Midbrain (tissue), 1 donor: Measurements from ENCODE around the gene ZNF620.
"Not testable (repeated sequence)": the region's sequence is repeated elsewhere in the genome, so short reads cannot be mapped to it uniquely, and the experiment has no call there.

Experiments
- DNase-seq: peaks from one replicate; lab custom pipeline; 2025; lab: John Stamatoyannopoulos, UW

The ZNF620 gene

DNA sequence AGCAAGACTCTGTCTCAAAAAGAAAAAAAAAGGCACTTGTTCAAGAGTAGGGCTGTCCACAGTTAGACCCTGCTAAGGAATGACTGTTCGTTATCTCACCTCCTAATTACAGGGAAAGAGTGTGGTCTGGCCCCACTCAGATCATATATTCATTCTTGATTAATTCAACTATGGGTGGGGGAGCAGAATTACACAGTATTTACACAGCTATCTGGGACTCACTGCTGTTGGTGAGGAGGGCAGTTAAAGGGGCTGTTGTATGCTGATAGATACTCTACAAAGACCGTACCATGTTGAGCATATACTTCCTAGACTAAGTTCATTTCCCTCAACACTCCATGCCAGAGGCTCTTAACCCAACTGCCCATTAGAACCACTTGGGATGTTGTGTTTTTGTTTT is 3.8 kb upstream of the ZNF620 start:
- no peak for DNase-seq

DNA sequence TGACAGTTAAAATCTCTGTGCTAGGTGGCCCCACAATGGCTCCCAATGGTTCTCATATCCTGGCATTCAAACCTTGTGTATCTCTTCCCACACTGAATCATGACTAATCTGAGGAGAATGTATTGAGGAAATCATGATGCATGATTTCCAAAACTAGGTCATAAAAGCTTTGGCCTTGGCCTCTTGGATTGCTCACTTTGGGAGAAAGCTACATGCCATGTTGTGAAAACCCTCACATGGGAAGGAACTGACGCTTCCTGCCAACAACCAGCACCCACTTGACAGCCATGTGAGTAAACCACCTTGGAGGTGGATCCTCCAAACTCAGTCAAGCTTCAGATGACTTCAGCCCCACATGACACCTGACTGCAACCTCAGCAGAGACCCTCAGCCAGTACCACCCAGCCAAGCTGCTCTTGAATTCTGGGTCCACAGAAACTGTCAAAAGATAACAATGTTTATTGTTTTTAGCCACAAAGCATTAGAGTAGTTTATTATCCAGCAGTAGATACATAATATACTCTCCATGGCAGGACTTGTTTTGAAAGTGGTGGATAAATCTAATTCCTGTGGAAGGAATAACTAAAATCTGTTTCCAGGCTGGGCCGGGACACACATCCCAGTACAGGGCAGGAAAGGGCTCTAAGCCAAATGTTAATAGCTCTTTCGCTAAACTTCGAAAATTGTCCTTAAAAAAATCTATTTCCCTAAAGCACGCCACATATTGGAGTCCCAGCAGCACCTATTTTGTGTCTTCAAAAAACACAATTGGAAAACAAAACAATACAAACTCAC is 1.0 kb upstream of the ZNF620 start:
- no peak for DNase-seq

DNA sequence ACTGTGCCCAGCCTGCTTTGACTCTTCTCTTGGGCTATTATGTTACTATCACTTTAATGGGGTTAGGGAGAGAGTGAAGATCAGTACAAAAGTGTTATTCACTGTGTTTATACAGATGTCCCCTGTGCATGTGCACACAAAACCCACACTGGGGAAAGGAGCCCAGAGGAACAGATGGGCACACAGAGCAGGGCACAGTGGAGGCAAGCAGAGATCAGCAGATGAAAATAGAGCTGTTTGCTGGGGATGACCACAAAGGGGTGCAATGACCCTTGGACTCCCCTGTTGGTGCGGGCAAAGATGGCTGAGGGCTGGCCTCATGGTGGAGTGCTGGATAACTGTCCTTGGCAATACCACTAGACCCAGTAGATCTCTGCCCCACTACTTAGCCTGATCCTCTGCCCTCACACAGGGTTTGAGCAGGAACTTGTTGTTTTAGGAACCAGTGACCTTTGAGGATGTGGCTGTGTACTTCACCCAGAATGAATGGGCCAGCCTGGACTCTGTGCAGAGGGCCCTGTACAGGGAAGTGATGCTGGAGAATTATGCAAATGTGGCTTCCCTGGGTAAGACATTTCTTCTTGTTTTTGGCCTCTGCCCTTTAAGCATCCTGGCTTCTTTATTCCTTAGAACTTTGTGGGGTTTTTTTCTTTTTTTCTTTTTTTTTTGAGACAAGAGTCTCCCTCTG is 5.3 kb downstream of the ZNF620 start:
- no peak for DNase-seq

DNA sequence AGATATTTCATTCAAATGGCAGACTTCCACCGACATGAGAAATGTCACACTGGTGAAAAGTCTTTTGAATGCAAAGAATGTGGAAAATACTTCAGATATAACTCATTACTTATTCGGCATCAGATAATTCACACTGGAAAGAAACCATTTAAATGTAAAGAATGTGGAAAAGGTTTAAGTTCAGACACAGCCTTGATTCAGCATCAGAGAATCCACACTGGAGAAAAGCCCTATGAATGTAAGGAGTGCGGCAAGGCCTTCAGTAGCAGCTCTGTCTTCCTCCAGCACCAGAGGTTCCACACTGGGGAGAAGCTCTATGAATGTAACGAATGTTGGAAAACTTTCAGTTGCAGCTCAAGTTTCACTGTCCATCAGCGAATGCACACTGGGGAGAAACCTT is 10.4 kb downstream of the ZNF620 start:
- DNase-seq, result no peak

DNA sequence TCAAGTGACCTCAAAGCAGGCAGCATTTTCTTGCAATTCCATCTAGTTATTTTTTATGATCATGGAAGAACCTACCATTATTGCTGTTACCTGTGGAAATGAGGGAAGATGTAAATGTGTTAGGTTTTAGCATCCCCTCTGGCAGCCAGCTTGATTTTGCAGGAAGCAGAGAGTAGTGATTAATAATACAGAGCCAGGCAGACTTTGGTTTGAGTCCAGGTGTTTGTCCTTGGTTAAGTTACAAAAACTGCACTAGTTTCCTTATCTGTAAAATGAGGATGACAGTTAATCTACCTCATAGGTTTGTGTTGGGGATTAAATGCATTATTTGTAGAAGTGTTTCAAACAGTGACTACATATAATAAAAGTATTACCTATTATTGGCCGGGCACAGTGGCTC is 12.2 kb downstream of the ZNF620 start:
- DNase-seq, result no peak

DNA sequence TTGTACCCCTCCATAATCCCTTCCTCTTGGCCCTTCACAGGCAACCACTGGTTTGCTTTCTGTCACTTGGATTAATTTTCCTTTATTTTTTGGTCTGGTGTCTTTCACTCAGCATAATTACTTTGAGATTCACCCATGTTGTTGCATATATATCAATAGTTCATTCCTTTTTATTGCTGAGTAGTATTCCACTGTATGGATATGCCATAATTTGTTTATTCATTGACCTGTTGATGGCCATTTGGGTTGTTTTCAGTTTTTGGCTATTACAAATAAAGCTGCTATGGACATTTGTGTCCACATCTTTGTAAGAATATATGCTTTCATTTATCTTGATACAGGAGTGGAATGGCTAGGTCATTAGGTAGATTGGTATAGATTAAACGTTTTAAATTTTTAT is 13.0 kb downstream of the ZNF620 start:
- no peak for DNase-seq

DNA sequence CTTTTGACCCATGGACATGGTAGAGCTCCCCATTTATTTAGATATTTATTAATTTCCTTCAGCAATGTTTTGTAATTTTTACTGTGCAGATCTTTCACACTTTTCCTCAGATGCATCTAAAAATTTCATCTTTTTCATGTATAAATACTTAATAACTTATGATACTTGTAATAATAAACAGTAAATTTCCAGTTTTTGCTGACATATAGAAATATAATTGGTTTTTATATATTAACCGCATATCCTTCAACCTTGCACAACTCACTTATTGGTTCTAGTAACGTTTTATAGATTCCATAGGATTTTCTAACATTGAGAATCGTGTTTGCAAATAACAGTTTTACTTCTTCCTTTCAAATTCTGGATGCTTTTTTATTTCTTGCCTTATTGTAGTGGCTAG is 15.4 kb downstream of the ZNF620 start:
- no peak for DNase-seq

DNA sequence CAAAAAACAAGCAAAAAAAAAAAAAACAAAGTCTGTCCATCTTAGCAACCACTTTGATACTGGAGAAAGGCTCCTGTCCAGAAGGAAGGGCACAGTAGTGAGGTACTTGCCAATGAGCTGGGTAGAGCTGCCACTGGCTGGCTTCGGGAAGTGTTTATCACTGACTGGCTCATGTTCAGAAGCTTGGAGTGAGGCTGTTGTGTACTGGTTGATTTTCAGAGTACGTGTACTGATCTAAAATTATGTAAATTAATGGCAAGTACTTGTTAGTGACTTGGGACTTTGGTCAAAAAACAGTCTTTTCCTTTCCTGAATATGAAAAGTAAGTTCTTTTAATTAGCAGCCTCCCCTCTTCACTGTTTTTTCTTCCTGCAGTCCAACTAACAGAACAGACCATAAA is 17.9 kb downstream of the ZNF620 start:
- DNase-seq, result no peak

DNA sequence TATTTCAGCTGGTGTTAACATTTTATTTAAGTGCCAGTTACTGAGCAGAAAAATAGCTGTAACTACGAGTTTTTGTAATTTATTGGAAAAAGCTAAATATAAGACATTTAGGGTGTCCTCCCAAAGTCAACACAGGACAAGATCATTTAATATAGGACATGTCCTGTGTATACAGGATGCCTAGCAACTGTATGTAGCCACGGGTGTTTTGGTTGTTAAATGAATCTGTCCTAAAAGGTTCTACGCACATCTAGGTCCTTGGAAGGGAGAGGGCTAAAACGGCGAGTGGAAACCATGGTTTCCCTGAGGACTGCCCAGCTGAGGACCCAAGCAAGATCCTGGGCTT is 18.4 kb downstream of the ZNF620 start:
- DNase-seq, result peak; percentile 12

DNA sequence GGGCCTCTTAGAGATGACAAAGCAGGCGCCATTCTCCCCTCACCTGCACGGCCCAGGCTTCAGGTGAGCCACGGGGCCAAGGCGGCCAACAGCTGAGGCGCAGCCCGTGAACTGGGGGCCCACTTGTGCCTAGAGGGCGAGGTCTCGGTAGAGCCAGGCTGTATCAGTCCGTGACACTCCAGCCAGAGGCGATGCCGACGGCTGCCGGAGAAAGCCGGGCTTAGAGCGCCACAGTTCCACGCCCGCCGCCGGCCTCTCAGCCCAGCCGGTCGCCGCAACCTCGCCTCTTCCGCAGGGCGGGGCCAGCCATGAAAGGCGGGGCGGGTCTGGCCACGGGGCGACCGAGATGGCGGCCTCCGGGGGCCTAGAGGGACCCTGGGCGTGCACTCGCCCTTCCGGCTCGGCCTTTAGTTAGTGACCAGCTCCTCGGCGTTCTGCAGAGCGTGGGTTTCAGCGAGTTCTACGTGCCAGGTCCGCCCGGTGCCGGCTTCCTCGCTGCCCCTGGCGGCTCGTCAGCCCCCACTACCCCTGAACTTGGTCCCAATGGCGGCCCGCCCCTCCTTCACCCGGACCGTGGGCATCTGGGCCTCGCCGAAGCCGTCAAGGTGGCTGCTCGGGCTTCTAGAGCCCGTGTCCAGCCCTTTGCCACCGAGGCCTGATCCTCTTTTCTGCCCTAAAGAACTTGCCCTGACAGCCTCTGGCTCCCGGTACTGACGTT is 18.9 kb downstream of the ZNF620 start, which contains the start of gene ZNF621:
Gene ZNF621, plus strand, starts transcription at position 393 of the 718 bp plus-strand sequence. CDS start 881 bp downstream, outside the sequence.
- peak; percentile 88 for DNase-seq

DNA sequence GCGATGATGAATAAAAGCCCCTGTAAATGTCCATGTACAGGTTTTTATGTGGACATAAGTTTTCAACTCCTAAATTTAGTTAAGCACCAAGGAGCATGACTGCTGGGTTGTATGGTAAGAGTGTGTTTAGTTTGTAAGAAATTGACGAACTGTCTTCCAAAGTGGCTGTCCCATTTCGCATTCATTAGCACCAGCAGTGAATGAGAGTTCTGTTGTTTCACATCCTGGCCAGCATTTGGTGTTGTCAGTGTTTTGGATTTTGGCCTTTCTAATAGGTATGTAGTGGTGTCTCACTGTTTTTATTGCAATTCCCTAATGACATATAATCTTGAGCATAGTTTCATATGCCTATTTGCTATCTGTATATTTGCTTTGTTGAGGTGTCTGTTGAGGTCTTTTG is 22.6 kb downstream of the ZNF620 start:
- DNase-seq, result no peak

DNA sequence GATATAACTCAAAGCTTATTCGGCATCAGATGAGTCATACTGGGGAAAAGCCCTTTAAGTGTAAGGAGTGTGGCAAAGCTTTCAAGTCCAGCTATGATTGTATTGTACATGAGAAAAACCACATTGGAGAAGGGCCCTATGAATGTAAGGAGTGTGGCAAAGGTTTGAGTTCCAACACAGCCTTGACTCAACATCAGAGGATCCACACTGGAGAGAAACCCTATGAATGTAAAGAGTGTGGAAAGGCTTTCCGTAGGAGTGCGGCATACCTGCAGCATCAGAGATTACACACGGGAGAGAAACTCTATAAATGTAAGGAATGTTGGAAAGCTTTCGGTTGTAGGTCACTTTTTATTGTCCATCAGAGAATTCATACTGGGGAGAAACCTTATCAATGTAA is 26.4 kb downstream of the ZNF620 start:
- no peak for DNase-seq

DNA sequence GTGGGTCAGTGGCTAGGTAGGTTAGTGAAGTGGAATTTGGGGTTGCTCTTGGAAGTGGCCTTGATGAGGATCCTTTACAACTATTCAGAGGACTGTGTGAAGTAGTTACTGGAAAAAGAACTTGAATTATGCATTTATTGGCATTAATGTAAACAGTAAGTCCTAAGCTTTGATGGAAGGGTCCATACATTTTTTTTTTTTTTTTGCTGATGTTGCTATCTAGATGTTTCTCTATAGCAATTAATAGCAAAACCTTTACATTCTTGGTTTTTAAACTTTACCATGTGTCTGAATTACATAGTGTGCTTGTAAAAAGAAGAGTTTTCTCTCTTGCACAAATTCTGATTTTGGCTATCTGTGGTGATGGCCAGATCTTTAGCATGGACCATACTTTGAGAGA is 28.4 kb downstream of the ZNF620 start:
- no peak for DNase-seq

DNA sequence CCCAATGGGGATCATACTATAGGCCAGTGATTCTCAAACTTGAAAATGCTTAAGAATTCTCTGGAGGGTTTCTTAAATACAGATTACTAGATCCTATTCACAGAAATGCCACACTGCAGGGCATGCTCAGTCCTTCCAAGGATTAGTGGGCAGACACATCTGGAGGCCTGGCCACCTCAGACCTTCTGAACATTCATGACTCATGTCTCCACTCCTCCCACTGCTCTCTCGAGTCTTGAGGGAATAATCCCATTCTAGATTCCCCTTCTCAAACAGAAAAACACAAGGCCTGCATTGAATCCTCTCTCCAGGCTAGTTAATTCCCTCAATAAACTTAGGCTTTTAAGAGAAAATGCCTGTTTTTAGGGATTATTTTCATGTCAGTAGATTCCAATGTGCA is 41.0 kb downstream of the ZNF620 start:
- no peak for DNase-seq

DNA sequence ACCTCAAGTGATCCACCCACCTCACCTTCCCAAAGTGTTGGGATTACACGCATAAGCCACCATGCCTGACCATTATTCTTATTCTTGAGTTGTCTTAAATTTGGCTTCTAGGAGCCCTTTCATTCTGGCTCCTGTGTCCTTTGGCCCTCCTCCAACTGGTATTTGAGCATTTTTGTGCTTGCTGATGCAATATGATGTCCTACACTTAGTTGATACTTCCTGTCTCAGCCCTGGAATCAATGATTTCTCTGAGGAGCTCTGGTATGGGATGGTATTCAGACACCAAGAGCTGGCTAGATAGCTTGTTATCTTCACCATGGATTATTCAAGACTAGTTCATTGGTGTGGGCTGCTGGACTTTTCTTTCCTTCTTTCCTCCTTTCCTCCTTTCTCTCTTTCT is 44.3 kb downstream of the ZNF620 start:
- no peak for DNase-seq

DNA sequence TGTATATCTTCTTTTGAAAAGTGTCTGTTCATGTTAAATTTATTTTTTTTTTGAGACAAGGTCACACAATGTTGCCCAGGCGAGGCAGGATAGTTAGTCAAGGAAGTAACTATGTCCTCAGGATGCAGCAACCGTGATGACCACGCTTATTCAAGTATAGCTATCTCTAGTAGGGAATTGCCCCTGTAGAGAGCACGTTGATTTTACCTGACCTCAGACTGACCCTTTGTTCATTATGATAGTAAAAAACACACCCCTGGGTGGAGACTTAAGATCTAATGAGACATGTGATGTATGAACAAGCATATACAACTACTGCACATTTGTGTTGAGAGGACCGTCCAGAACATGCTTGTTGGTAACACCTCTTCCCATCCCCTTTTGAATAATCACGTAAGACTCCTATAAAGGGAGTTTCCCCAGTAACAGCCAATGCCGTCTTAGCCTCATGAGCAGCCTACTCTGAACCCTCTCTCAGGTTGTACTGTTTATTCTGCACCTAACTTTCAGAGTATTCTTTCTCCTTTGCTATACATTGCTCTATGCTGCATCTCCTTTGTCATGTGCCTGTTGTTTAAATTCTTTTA is 51.8 kb downstream of the ZNF620 start:
- DNase-seq, result no peak

DNA sequence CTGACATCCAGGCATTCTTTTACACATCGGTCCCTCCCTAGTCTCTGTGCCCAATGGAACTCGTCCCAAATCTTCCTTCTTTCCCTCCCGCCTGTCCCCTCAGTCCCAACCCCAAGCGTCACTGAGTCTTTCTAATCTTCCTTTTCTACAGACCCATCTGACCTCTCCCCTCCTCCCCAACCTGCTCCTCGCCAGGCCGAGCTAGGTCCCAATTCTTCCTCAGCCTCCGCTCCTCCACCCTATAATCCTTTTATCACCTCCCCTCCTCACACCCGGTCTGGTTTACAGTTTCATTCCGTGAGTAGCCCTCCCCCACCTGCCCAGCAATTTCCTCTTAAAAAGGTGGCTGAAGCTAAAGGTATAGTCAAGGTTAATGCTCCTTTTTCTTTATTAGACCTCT is 56.6 kb downstream of the ZNF620 start:
- DNase-seq, result not testable (repeated sequence)

DNA sequence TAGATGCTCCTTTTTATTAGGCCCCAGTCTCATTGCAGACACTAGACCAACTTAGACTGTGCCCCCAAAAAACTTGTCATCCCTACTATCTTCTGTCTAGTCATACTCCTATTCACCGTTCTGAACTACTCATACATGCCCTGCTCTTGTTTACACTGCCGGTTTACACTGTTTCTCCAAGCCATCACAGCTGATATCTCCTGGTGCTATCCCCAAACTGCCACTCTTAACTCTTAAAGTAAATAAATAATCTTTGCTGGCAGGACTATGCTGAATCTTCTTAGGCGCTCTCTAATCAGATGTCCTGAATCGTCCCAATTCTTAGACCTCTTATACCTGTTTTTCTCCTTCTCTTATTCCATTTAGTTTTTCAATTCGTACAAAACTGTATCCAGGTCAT is 59.8 kb downstream of the ZNF620 start:
- DNase-seq, result not testable (repeated sequence)

DNA sequence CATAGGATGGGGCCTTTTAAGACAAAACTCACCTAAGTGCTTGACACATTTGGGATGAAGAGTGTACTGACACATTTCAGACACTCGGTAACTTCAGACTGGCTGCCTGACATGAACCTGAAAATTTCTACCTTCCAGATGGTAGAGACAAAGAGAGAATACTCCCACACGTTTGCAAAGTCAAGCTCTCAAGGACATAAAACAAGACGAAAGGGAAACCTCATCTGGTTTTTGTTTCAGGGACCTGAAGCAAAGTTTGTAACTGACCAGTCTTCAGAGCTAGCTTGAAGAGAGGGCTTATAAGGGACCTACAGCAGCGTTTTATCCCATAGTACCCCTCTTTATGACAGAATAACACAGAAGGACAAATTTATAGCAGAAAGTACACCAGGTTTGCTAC is 60.9 kb downstream of the ZNF620 start:
- no peak for DNase-seq
